SK-N-SH (cell line): ENCODE measurements around the gene TPD52L3. TPM values are rescaled to one million over a fixed set of nuclear protein-coding genes. Genes with fewer than 3 reads are reported as not detected.

Experiments
- CTCF ChIA-PET: fragments of 300-600, 350-600 bp; formaldehyde crosslinking; extraction: SDS; loops from one replicate; lab custom pipeline; 2021; lab: Yijun Ruan, JAX
- POLR2A ChIA-PET: fragments of 350-600 bp; sonication (Branson Sonifier 250); formaldehyde crosslinking; extraction: SDS; loops from one replicate; lab custom pipeline; 2020; ENCODE audit warnings: antibody characterized with exemption, inconsistent platforms; lab: Yijun Ruan, JAX
- DNase-seq: peaks from one replicate; pipeline ENCODE4 v3.0.0; 2012
- H2AFZ ChIP-seq: fragments of 200-600 bp; sonication (generic); 2 replicates; pipeline ENCODE4 v1.8.1; 2016; ENCODE audit warnings: antibody characterized with exemption, mild to moderate bottlenecking, low read depth
- H3F3A ChIP-seq: fragments of 200-600 bp; sonication (generic); replicated peaks from 2 replicates; pipeline ENCODE3; 2016; ENCODE audit warnings: antibody characterized with exemption, mild to moderate bottlenecking; ENCODE audit not compliant: insufficient read depth
- H3K27ac ChIP-seq, 2 experiments: fragments of 200-500 bp in 1 of 2; fragments of 200-600 bp in 1 of 2; sonication (Bioruptor generic) in 1 of 2; sonication (generic), shearing (Covaris generic) in 1 of 2; 2 replicates each; pipeline versions ENCODE4 v1.5.1 to v1.6.1; 2014 to 2016; ENCODE audit warnings: low read depth in 2 of 2, inconsistent platforms in 1 of 2, low read length in 1 of 2, mild to moderate bottlenecking in 1 of 2, mixed read lengths in 1 of 2
- H3K27me3 ChIP-seq: fragments of 200-600 bp; sonication (generic), shearing (Covaris generic); 2 replicates; pipeline ENCODE4 v1.6.1; 2016; ENCODE audit warnings: mixed run types; ENCODE audit not compliant: insufficient read depth
- H3K36me3 ChIP-seq, 2 experiments: fragments of 200-500 bp in 1 of 2; fragments of 200-600 bp in 1 of 2; sonication (Bioruptor generic) in 1 of 2; sonication (generic) in 1 of 2; replicated peaks in 1 of 2; 2 replicates each; pipeline versions ENCODE3 to v1.5.1; 2014 to 2016; ENCODE audit warnings: low read length in 1 of 2, mild to moderate bottlenecking in 1 of 2; ENCODE audit not compliant: insufficient read depth in 2 of 2, control insufficient read depth in 1 of 2
- H3K4me1 ChIP-seq, 2 experiments: fragments of 200-500 bp in 1 of 2; fragments of 200-600 bp in 1 of 2; sonication (Bioruptor generic) in 1 of 2; sonication (generic), shearing (Covaris generic) in 1 of 2; 2 replicates each; pipeline versions ENCODE4 v1.5.1 to v1.6.1; 2014 to 2016; ENCODE audit warnings: low read depth in 1 of 2, low read length in 1 of 2, mixed run types in 1 of 2; ENCODE audit not compliant: insufficient read depth in 2 of 2, control insufficient read depth in 1 of 2
- H3K4me2 ChIP-seq: fragments of 200-600 bp; sonication (generic), shearing (Covaris generic); 2 replicates; pipeline ENCODE4 v1.6.1; 2017; ENCODE audit warnings: mixed run types
- H3K4me3 ChIP-seq, 2 experiments: fragments of 200-500 bp in 1 of 2; fragments of 200-600 bp in 1 of 2; sonication (Bioruptor generic) in 1 of 2; sonication (generic), shearing (Covaris generic) in 1 of 2; 2 replicates each; pipeline versions ENCODE4 v1.5.1 to v1.8.1; 2014 to 2016; ENCODE audit warnings: low read depth in 2 of 2, inconsistent platforms in 1 of 2, low read length in 1 of 2, mild to moderate bottlenecking in 1 of 2, mixed read lengths in 1 of 2, moderate library complexity in 1 of 2
- H3K79me2 ChIP-seq: fragments of 200-600 bp; sonication (generic); 2 replicates; pipeline ENCODE4 v1.8.1; 2017; ENCODE audit warnings: mild to moderate bottlenecking; ENCODE audit not compliant: insufficient read depth
- H3K9ac ChIP-seq: fragments of 200-600 bp; sonication (generic); 2 replicates; pipeline ENCODE4 v1.6.1; 2017; ENCODE audit warnings: mixed run types
- H3K9me2 ChIP-seq: fragments of 200-600 bp; sonication (generic); 2 replicates; pipeline ENCODE4 v1.6.1; 2017; ENCODE audit warnings: mixed run types
- H3K9me3 ChIP-seq: fragments of 200-600 bp; sonication (generic); 2 replicates; pipeline ENCODE4 v1.6.1; 2017; ENCODE audit warnings: mixed run types, mild to moderate bottlenecking, moderate library complexity
- H4K20me1 ChIP-seq: fragments of 200-600 bp; sonication (generic); 2 replicates; pipeline ENCODE4 v1.6.1; 2017; ENCODE audit warnings: mild to moderate bottlenecking, mixed run types; ENCODE audit not compliant: insufficient read depth
- CHD2 ChIP-seq: fragments of 150-350 bp; IDR thresholded peaks from 2 replicates; pipeline ENCODE4 v1.6.1; 2018; ENCODE audit warnings: low read length; ENCODE audit not compliant: partially characterized antibody
- FOSL2 ChIP-seq: IDR thresholded peaks from 2 replicates; pipeline ENCODE4 v1.4.0; 2012; ENCODE audit warnings: low read depth, mild to moderate bottlenecking, moderate library complexity, borderline replicate concordance
- FOXJ3 ChIP-seq: sonication (generic); formaldehyde crosslinking; IDR thresholded peaks from 2 replicates; pipeline ENCODE4 v1.5.1; 2020; ENCODE audit warnings: mild to moderate bottlenecking, missing genetic modification reagents
- GABPA ChIP-seq: IDR thresholded peaks from 2 replicates; pipeline ENCODE4 v1.4.0; 2012; ENCODE audit warnings: low read depth, mild to moderate bottlenecking
- MEF2A ChIP-seq: IDR thresholded peaks from 2 replicates; pipeline ENCODE4 v1.4.0; 2012; ENCODE audit warnings: low read depth, borderline replicate concordance
- MXI1 ChIP-seq: IDR thresholded peaks from 2 replicates; pipeline ENCODE4 v1.6.1; 2012; ENCODE audit warnings: mild to moderate bottlenecking, low read depth, low read length, improper control_type of control experiment
- NFIC ChIP-seq: IDR thresholded peaks from 2 replicates; pipeline ENCODE4 v1.4.0; 2012; ENCODE audit warnings: borderline replicate concordance
- POLR2AphosphoS5 ChIP-seq: IDR thresholded peaks from 2 replicates; pipeline ENCODE4 v1.6.1; 2012; ENCODE audit warnings: low read depth, low read length
- RCOR1 ChIP-seq: fragments of 150-350 bp; IDR thresholded peaks from 2 replicates; pipeline ENCODE4 v1.6.1; 2017; ENCODE audit warnings: antibody characterized with exemption, low read length
- RFX5 ChIP-seq: IDR thresholded peaks from 2 replicates; pipeline ENCODE4 v1.6.1; 2012; ENCODE audit warnings: mild to moderate bottlenecking, improper control_type of control experiment, low read length
- SIN3A ChIP-seq: IDR thresholded peaks from 2 replicates; pipeline ENCODE4 v1.6.1; 2012; ENCODE audit warnings: low read depth, mild to moderate bottlenecking, low read length, moderate library complexity, borderline replicate concordance
- SMC3 ChIP-seq: IDR thresholded peaks from 2 replicates; pipeline ENCODE4 v1.6.1; 2012; ENCODE audit warnings: low read depth, low read length, improper control_type of control experiment
- TCF12 ChIP-seq: IDR thresholded peaks from 2 replicates; pipeline ENCODE4 v1.4.0; 2012
- WGBS: methylation state at CpG from one replicate; pipeline ENCODE4 v1.1.6; 2017; ENCODE audit warnings: low lambda C conversion rate; 5-methylcytosine and 5-hydroxymethylcytosine counted together
- polyA plus RNA-seq, 3 experiments: library from polyadenylated mRNA; depleted of rRNA; stranded (reverse); fragments of >200 nt; gene quantifications; 2 replicates each; pipeline ENCODE4 v1.2.3, GENCODE V29; 2012
- TF ChIP-seq, protein P1 (sequence below): fragments of 150-350 bp; IDR thresholded peaks from 2 replicates; pipeline ENCODE4 v1.6.1; 2017; ENCODE audit warnings: antibody characterized with exemption, low read length, low read depth, borderline replicate concordance
- TF ChIP-seq, protein P2 (sequence below): IDR thresholded peaks from 2 replicates; pipeline ENCODE4 v1.4.0; 2012; ENCODE audit warnings: low read depth, borderline replicate concordance
- TF ChIP-seq, protein P3 (sequence below): IDR thresholded peaks from 2 replicates; pipeline ENCODE4 v1.4.0; 2012; ENCODE audit warnings: low read depth

TPD52L3 gene
- polyA plus RNA-seq, 1 of the 3 experiments (the other 2 are of a cell fraction): not detected

DNA sequence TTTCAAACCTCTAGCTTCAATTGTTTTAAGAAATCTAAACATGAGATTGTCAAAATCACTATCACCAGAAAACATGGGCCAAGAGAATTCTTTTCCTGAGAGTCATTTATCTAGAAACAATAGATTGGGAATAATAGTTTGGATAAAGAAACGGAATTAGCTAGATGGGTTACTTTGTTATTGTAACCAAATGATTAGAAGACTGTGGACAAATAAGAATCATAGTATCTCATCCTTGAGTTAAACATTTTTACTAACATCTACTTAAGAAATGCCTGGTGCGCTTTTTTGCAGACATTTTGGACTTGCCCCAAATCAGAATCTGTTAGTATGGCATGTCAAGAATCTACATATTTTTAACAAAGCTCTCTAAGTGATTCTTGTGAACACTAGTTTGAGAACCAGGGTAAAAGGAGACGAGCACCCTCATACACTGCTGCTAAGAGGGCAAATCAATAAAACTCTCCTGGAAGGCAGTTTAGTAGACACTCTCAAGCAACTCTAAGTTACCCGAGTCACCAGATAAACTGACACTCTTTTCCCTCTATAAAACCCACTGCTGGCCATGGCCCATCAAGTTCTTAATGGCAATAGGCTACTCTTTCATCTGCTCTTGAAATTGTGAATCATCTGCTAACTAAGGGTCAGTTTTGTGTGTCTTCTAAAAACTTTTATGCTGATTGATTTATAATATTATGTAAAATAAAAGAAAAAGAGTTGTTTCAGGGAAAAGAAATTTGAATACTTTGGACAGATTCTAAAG, 39.1 kb downstream of the TPD52L3 start:
- 57% methylated on average over 4 of the region's 4 CpGs for WGBS
- POLR2A ChIA-PET: no interaction called here

DNA sequence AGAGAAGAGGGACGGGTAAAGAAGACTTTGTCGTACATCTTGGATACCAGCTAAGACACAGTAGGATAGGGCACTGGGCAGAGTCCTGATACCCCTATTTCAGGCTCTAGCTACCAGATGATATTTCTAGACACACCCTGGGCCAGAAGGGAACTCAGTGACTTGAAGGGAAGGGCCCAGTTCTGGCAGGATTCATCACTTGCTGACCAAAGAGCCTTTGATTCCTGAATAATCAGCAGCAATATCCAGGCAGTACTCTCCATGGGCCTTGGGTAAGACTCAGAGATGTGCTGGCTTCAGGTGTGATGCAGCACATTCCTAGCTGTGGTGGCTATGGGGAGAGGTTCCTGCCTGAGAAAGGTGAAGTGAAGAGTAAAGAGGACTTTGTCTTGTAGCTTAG, 40.7 kb downstream of the TPD52L3 start:
- Histone ChIP-seq H3K27me3 (no peaks in the 10 kb centered on the region), H4K20me1 (no peaks in the 10 kb centered on the region), H3K79me2 (no peaks in the 10 kb centered on the region), H3K4me1 (no peaks in the 10 kb centered on the region), H3K36me3 (no peaks in the 10 kb centered on the region), H3K4me3 (no peak overlapping the region), H2AFZ (no peak overlapping the region), H3F3A (no peaks in the 10 kb centered on the region), H3K27ac (no peak overlapping the region), H3K9ac (no peak overlapping the region), H3K4me2 (no peak overlapping the region), H3K9me3 (no peaks in the 10 kb centered on the region), H3K9me2 (no peaks in the 10 kb centered on the region)
- 85% methylated on average over 2 of the region's 2 CpGs for WGBS
- CTCF ChIA-PET: interaction anchor here (1.5 kb wide), 1 partner anchor 200 kb away, joined by 3 read pairs; no protein-coding TSS in a partner anchor
- no peak for TF ChIP-seq GABPA
- no peak for TF ChIP-seq CHD2
- no peak for TF ChIP-seq FOXJ3 (CRISPR knock-in tag)
- TF ChIP-seq SIN3A: no peak
- no peak for TF ChIP-seq RCOR1
- TF ChIP-seq, protein P1, sequence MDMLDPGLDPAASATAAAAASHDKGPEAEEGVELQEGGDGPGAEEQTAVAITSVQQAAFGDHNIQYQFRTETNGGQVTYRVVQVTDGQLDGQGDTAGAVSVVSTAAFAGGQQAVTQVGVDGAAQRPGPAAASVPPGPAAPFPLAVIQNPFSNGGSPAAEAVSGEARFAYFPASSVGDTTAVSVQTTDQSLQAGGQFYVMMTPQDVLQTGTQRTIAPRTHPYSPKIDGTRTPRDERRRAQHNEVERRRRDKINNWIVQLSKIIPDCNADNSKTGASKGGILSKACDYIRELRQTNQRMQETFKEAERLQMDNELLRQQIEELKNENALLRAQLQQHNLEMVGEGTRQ: no peak
- no peak for TF ChIP-seq TCF12
- TF ChIP-seq, protein P2, sequence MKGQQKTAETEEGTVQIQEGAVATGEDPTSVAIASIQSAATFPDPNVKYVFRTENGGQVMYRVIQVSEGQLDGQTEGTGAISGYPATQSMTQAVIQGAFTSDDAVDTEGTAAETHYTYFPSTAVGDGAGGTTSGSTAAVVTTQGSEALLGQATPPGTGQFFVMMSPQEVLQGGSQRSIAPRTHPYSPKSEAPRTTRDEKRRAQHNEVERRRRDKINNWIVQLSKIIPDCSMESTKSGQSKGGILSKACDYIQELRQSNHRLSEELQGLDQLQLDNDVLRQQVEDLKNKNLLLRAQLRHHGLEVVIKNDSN: no peak
- TF ChIP-seq FOSL2: no peak
- no peak for TF ChIP-seq NFIC
- no peak for TF ChIP-seq MEF2A
- TF ChIP-seq POLR2AphosphoS5: no peak
- TF ChIP-seq, protein P3, sequence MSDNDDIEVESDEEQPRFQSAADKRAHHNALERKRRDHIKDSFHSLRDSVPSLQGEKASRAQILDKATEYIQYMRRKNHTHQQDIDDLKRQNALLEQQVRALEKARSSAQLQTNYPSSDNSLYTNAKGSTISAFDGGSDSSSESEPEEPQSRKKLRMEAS: no peak
- no peak for DNase-seq
- POLR2A ChIA-PET: no interaction called here

More for the DNA sequence above, 39.1 kb downstream of the TPD52L3 start:
- no peak for TF ChIP-seq MXI1
- TF ChIP-seq TCF12: no peak
- TF ChIP-seq POLR2AphosphoS5: no peak
- TF ChIP-seq RFX5: no peak
- TF ChIP-seq SMC3: no peak
- H3K4me2 ChIP-seq: no peak overlapping the region
- DNase-seq: no peak
- no peaks in the 10 kb centered on the region for H3F3A ChIP-seq
- H3K4me1 ChIP-seq: peaks cover 0 to under 1% of the 10 kb centered on the region in 2 experiments; a peak in 1 of 4 replicates
- no peaks in the 10 kb centered on the region for H3K79me2 ChIP-seq
- H4K20me1 ChIP-seq: no peaks in the 10 kb centered on the region
- no peaks in the 10 kb centered on the region for H3K36me3 ChIP-seq
- H3K4me3 ChIP-seq: no peak overlapping the region
- no peaks in the 10 kb centered on the region for H3K27me3 ChIP-seq
- CTCF ChIA-PET: interaction anchor here (1.0 to 1.5 kb wide), 3 partner anchors 10 to 202 kb away, joined by 3 read pairs; no protein-coding TSS in a partner anchor
- H2AFZ ChIP-seq: 0 out of 2 replicates have a peak overlapping the region, but pooled peaks have one; percentile 57
- H3K9me2 ChIP-seq: no peaks in the 10 kb centered on the region
- no peaks in the 10 kb centered on the region for H3K9me3 ChIP-seq
- H3K27ac ChIP-seq: no peak overlapping the region
- no peak overlapping the region for H3K9ac ChIP-seq

Other genes with a start within 250 kb of the TPD52L3 start
- not detected in 2 replicates for gene IL33, start 112.6 kb upstream of the TPD52L3 start, polyA plus RNA-seq (2012; rRNA removed)
- gene UHRF2, start 84.8 kb downstream of the TPD52L3 start, polyA plus RNA-seq (2012; rRNA removed): 24.1 and 39.6 TPM in 2 replicates